ENCODE data around the gene KIFC1. TPM values are rescaled to one million over a fixed set of nuclear protein-coding genes. Genes with fewer than 3 reads are reported as not detected.

KIFC1 gene
- total RNA-seq, 6 donors from 2014 or later = 1.2 to 11.8 (median 4.4) TPM

DNA sequence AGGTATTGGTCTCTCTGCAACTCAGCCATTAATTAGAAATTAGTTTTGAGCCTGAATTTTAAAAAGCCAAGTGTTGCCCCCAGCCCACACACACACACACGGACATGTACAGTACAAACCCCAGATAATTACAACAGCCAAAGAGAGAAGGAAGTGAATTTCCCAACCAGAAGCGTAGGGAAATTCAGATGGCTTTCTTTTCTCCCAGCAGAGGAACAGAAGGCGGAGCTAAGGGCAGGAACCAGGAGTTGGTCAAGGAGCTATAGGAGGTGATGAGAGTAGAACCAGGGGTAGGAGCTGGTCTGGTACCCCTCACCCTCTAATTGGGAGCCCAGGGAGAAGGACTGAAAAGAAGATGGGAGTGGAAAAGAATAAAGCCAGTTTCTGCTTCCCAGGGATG, 58.8 kb downstream of the KIFC1 start:
- peak overlapping the region in 2 of 4 donors; percentile 4 to 18 for H3K27ac ChIP-seq
- H3K4me3 ChIP-seq = no peak overlapping the region
- no peaks in the 10 kb centered on the region for H3K27me3 ChIP-seq
- no peak for ATAC-seq (ENCODE audit: low FRiP score in 2 of 2)
- TF ChIP-seq, protein P1, sequence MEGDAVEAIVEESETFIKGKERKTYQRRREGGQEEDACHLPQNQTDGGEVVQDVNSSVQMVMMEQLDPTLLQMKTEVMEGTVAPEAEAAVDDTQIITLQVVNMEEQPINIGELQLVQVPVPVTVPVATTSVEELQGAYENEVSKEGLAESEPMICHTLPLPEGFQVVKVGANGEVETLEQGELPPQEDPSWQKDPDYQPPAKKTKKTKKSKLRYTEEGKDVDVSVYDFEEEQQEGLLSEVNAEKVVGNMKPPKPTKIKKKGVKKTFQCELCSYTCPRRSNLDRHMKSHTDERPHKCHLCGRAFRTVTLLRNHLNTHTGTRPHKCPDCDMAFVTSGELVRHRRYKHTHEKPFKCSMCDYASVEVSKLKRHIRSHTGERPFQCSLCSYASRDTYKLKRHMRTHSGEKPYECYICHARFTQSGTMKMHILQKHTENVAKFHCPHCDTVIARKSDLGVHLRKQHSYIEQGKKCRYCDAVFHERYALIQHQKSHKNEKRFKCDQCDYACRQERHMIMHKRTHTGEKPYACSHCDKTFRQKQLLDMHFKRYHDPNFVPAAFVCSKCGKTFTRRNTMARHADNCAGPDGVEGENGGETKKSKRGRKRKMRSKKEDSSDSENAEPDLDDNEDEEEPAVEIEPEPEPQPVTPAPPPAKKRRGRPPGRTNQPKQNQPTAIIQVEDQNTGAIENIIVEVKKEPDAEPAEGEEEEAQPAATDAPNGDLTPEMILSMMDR (IDR thresholded peaks at IDR 0.05) = no peak
- TF ChIP-seq POLR2A (IDR thresholded peaks at IDR 0.05) = no peak
- no peak for TF ChIP-seq POLR2AphosphoS5 (IDR thresholded peaks at IDR 0.05)
- TF ChIP-seq EP300 (IDR thresholded peaks at IDR 0.05) = no peak
- peaks cover 17 to 25% (median 20%) of the 10 kb centered on the region in 4 donors for H3K4me1 ChIP-seq
- no peak for DNase-seq
- peaks cover 0 to 36% (median 6%) of the 10 kb centered on the region in 4 donors for H3K36me3 ChIP-seq
- H3K9me3 ChIP-seq = no peaks in the 10 kb centered on the region
- 59 to 66% methylated on average over 3 of the region's 3 CpGs for WGBS, 2 donors

DNA sequence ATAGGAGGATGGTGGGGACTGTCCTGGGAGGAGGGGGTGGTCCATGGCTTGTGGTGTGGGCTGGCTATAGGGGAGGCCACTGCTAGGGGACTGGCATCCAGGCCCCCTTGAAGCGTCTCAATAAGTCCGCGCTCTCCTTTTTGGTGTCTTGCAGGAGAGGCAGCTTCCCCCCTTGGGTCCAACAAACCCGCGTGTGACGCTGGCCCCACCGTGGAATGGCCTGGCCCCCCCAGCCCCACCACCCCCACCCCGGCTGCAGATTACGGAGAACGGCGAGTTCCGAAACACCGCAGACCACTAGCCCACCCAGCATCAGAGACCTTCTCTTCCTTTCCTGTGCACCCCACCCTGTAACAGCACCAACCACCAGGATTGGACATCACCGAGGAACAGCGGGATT, 60.0 kb downstream of the KIFC1 start:
- Histone ChIP-seq H3K36me3 (peaks cover 0 to 36% (median 4%) of the 10 kb centered on the region in 4 donors), H3K27me3 (no peaks in the 10 kb centered on the region), H3K9me3 (no peaks in the 10 kb centered on the region), H3K4me1 (peaks cover 17 to 31% (median 21%) of the 10 kb centered on the region in 4 donors), H3K4me3 (no peak overlapping the region), H3K27ac (peak overlapping the region in 1 of 4 donors; percentile 18)
- no peak for TF ChIP-seq POLR2A (IDR thresholded peaks at IDR 0.05)
- TF ChIP-seq EP300 (IDR thresholded peaks at IDR 0.05) = no peak
- TF ChIP-seq, protein P1 (IDR thresholded peaks at IDR 0.05) = no peak
- TF ChIP-seq POLR2AphosphoS5 (IDR thresholded peaks at IDR 0.05) = no peak
- DNase-seq = no peak
- ATAC-seq (ENCODE audit: low FRiP score in 2 of 2) = no peak
- 93 to 97% methylated on average over 15 of the region's 15 CpGs for WGBS, 2 donors

DNA sequence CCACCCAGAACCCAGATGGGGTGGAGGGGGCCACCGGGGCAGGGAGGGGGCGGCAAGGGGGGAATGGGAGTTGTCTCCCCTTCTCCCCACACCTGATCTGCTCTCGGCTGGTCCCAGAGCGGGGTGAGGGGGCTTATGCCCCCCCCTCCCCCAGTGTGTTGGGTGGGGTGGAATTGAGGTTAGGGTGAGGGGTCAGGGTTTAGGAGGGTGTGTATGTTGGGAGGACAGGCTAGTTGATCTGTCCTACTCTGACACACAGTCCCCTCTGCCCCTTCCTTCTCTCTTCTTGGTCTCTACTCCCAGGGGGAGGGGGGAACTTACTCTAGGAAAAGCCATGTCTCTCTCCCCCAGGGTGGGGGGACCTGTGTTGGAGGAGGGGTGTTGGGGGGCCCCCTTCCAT, 60.9 kb downstream of the KIFC1 start:
- no peak for ATAC-seq (ENCODE audit: low FRiP score in 2 of 2)
- Histone ChIP-seq H3K4me3 (no peak overlapping the region), H3K27me3 (no peaks in the 10 kb centered on the region), H3K36me3 (peaks cover 0 to 27% (median 2%) of the 10 kb centered on the region in 4 donors), H3K27ac (peak overlapping the region in 1 of 4 donors; percentile 49), H3K9me3 (no peaks in the 10 kb centered on the region), H3K4me1 (peaks cover 17 to 31% (median 21%) of the 10 kb centered on the region in 4 donors)
- TF ChIP-seq POLR2AphosphoS5 (IDR thresholded peaks at IDR 0.05) (no peak), EP300 (IDR thresholded peaks at IDR 0.05) (no peak), POLR2A (IDR thresholded peaks at IDR 0.05) (no peak)
- TF ChIP-seq, protein P1 (IDR thresholded peaks at IDR 0.05) = no peak
- DNase-seq = no peak
- 86% methylated on average over 4 of the region's 4 CpGs; no CpG with 5 or more reads in 1 of the 2 donors for WGBS, 2 donors

DNA sequence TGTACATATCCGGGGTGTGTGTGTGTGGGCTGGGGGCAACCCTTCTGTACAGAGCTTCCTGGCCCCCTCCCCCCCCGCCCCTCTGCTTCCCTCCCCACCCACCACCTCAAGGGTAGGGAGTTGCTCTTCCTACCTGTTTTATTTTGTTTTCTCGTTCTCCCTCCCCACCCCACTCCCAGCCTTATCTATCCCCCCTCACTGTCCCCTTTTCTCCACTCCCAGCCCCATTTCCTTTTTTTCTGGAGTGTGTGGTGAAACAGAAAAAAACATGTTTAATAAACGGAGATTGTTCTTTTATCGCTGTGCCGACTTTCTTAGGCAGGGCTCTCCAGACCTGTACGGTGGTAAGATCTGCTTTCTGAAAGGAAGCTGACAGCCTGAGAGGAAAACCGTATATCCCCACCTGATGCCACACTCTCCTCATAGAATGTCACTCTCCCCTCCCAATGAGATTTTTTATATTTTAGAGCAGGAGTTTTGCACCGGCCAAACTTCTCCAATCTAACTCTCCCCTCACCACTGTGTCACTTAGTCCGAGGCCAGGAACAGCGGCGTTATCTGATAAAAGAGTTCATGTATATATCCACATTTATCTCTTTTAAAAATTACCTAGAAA, 61.9 kb downstream of the KIFC1 start:
- Histone ChIP-seq H3K4me1 (peaks cover 17 to 31% (median 21%) of the 10 kb centered on the region in 4 donors), H3K27me3 (no peaks in the 10 kb centered on the region), H3K9me3 (no peaks in the 10 kb centered on the region), H3K27ac (peak overlapping the region; percentile 70 to 91 (median 81)), H3K36me3 (peaks cover 0 to 17% (median 2%) of the 10 kb centered on the region in 4 donors), H3K4me3 (peak overlapping the region; percentile 74 to 90 (median 80))
- TF ChIP-seq POLR2AphosphoS5 (IDR thresholded peaks at IDR 0.05) (no peak), POLR2A (IDR thresholded peaks at IDR 0.05) (no peak)
- TF ChIP-seq, protein P1 (IDR thresholded peaks at IDR 0.05) = no peak
- ATAC-seq (ENCODE audit: low FRiP score in 2 of 2) (no peak), DNase-seq (no peak)
- 1% methylated on average over 12 of the region's 12 CpGs for WGBS, 2 donors
